Measurements from ENCODE around the gene ZNF280D. TPM values are rescaled to one million over a fixed set of nuclear protein-coding genes. Genes with fewer than 3 reads are reported as not detected.

Gene ZNF280D
- total RNA-seq, 1 experiment from 2014 or later = 21.5 TPM

GRCh38 chr15:56719774-56720555 is 13.3 kb downstream of the ZNF280D start:
- no peak for DNase-seq (ENCODE audit: low read depth, low spot score)
- no peaks in the 10 kb centered on the region for H3K27me3 ChIP-seq (ENCODE audit: control insufficient read depth, insufficient read depth, low read length)
- TF ChIP-seq POLR2AphosphoS5 (IDR thresholded peaks at IDR 0.05; ENCODE audit: low read depth, low read length) (no peak), TCF7L2 (IDR thresholded peaks at IDR 0.05; ENCODE audit: low read depth, low read length) (no peak), CTCF (IDR thresholded peaks at IDR 0.05) (no peak), SIN3A (IDR thresholded peaks at IDR 0.05; ENCODE audit: borderline replicate concordance, insufficient read depth, low read depth, low read length) (no peak), REST (IDR thresholded peaks at IDR 0.05; ENCODE audit: insufficient read depth in 1 of 2, low read depth in 2 of 2, low read length in 1 of 2) (no peak)
- in situ Hi-C loops (cut with HindIII; ENCODE audit: low pct_unique_long_range_greater_than_20kb, low sequenced_read_pairs) = no loop called here
- POLR2A ChIA-PET = interaction anchor here (0.6 kb wide), 1 partner anchor 22 kb away, joined by 8 read pairs; no protein-coding TSS in a partner anchor
- ATAC-seq = no peak
- no peak overlapping the region for H3K4me3 ChIP-seq (ENCODE audit: low read depth in 2 of 2, low read length in 2 of 2)
- H3K4me1 ChIP-seq (ENCODE audit: control insufficient read depth, insufficient read depth, low read length) = peaks cover 2% of the 10 kb centered on the region; the same call in 1 of the 2 replicates
- BruUV-seq (replicated peaks) = no TSS peak
- no peak overlapping the region for H3K27ac ChIP-seq (ENCODE audit: low read length)
- intact Hi-C loops (cut with micrococcal nuclease; ENCODE audit: unreplicated experiment) = no loop called here
- H3K9me3 ChIP-seq (ENCODE audit: control insufficient read depth, insufficient read depth, low read depth, low read length) = no peaks in the 10 kb centered on the region
- H3K36me3 ChIP-seq (ENCODE audit: control insufficient read depth, insufficient read depth, low read length) = no peaks in the 10 kb centered on the region
- CTCF ChIA-PET = no interaction called here

DNA sequence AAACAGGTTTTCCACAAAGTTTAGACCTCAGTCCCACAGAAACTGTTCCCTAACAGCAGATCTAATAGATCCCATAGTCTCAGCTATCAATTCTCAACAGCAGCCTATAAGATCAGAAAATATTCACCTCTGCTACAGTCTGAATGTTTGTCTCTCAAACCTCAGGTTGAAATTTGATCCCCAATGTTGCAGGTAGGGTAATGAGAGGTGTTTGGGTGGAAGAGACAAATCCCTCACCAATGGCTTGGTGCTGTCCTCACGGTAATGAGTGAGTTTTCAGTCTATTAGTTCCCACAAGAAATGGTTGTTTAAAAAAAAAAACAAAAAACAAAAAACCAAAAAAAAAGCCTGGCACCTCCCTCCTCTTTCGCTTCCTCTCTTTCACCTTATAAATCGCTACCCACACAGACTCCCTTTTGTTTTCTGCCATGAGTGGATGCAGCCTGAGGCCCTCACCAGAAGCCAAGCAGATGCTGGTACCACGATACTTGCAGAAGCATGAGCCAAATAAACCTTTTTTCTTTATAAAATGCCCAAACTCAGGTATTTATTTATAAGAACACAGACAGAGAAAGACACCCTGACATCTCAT is 14.2 kb downstream of the ZNF280D start:
- in situ Hi-C loops (cut with HindIII; ENCODE audit: low pct_unique_long_range_greater_than_20kb, low sequenced_read_pairs) (no loop called here), intact Hi-C loops (cut with micrococcal nuclease; ENCODE audit: unreplicated experiment) (no loop called here)
- ATAC-seq = no peak
- BruUV-seq (replicated peaks) = no TSS peak
- no peak overlapping the region for H3K4me3 ChIP-seq (ENCODE audit: low read depth in 2 of 2, low read length in 2 of 2)
- ChIA-PET POLR2A (no interaction called here), CTCF (no interaction called here)
- H3K27ac ChIP-seq (ENCODE audit: low read length) = no peak overlapping the region
- peaks cover 2% of the 10 kb centered on the region; the same call in 1 of the 2 replicates for H3K4me1 ChIP-seq (ENCODE audit: control insufficient read depth, insufficient read depth, low read length)
- TF ChIP-seq REST (IDR thresholded peaks at IDR 0.05; ENCODE audit: insufficient read depth in 1 of 2, low read depth in 2 of 2, low read length in 1 of 2) = no peak
- TF ChIP-seq SIN3A (IDR thresholded peaks at IDR 0.05; ENCODE audit: borderline replicate concordance, insufficient read depth, low read depth, low read length) = no peak
- no peak for TF ChIP-seq TCF7L2 (IDR thresholded peaks at IDR 0.05; ENCODE audit: low read depth, low read length)
- no peak for TF ChIP-seq POLR2AphosphoS5 (IDR thresholded peaks at IDR 0.05; ENCODE audit: low read depth, low read length)
- no peak for TF ChIP-seq CTCF (IDR thresholded peaks at IDR 0.05)
- no peaks in the 10 kb centered on the region for H3K9me3 ChIP-seq (ENCODE audit: control insufficient read depth, insufficient read depth, low read depth, low read length)
- no peaks in the 10 kb centered on the region for H3K27me3 ChIP-seq (ENCODE audit: control insufficient read depth, insufficient read depth, low read length)
- DNase-seq (ENCODE audit: low read depth, low spot score) = no peak
- no peaks in the 10 kb centered on the region for H3K36me3 ChIP-seq (ENCODE audit: control insufficient read depth, insufficient read depth, low read length)

Data from Panc1 (cell line).